GM12891 (cell line): ENCODE results near the gene PTPRG.
A peak's percentile ranks its signal among the peaks of the same experiment; 100 is the strongest.

Experiments
- DNase-seq: peaks from one replicate; pipeline ENCODE4 v3.0.0; 2011; ENCODE audit warnings: low spot score; ENCODE audit not compliant: insufficient read length
- FAIRE-seq: peaks from 2 replicates; lab custom pipeline; 2011; peaks lifted over from hg19 to GRCh38; lab: Jason Lieb, UNC
- PAX5 ChIP-seq: IDR thresholded peaks from 2 replicates; pipeline ENCODE4 v1.6.1; 2011; ENCODE audit warnings: low read length, moderate library complexity, mild to moderate bottlenecking; ENCODE audit not compliant: insufficient read depth, severe bottlenecking
- POLR2A ChIP-seq: IDR thresholded peaks from 2 replicates; pipeline ENCODE4 v1.6.1; 2011; ENCODE audit warnings: low read depth, low read length, control low read depth
- POLR2AphosphoS5 ChIP-seq: IDR thresholded peaks from 2 replicates; pipeline ENCODE4 v1.6.1; 2011; ENCODE audit warnings: low read depth, low read length, control low read depth
- POU2F2 ChIP-seq: IDR thresholded peaks from 2 replicates; pipeline ENCODE4 v1.6.1; 2011; ENCODE audit warnings: low read depth, mild to moderate bottlenecking, control low read depth, low read length, moderate library complexity
- SPI1 ChIP-seq: IDR thresholded peaks from 2 replicates; pipeline ENCODE4 v1.6.1; 2011; ENCODE audit warnings: low read depth, low read length, control low read depth
- TAF1 ChIP-seq: IDR thresholded peaks from 2 replicates; pipeline ENCODE4 v1.6.1; 2011; ENCODE audit warnings: low read depth, low read length, control low read depth

The PTPRG gene

DNA sequence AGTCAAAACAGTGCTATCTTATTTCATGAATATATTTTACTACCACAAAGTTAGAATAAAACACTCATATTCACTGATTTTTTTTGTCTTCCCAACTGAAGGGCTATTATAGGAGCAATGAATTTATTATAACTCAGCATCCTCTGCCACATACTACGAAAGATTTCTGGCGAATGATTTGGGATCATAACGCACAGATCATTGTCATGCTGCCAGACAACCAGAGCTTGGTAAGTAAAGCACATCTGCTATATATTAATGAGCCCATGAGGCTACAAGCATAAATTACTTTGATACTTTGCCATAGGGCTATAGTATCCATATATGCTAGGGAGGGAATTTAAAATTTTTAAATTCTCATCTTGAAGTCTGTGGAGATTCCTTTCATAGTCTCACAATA, 716.1 kb downstream of the PTPRG start:
- DNase-seq (no peak), FAIRE-seq (no peak)
- TF ChIP-seq POU2F2: no peak
- TF ChIP-seq SPI1: no peak
- no peak for TF ChIP-seq TAF1
- no peak for TF ChIP-seq POLR2A
- TF ChIP-seq POLR2AphosphoS5: no peak
- no peak for TF ChIP-seq PAX5

DNA sequence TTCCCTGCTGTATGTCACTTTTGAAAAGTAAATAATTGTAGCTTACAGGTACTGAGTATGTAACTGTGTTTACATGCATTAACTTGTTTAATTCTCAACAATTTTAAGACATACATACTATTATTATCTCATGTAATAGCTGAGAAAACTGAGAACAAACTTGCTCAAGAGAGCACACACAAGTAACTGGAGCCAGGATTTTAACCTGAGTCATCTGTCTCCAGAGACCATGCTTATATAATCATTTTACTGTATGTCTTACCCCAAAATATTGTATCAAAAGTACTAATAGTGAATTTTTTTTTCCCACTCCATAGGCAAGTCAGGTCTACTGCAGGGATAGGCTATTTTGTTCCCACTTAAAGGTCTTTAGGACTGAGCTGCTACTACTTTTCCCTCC, 716.6 kb downstream of the PTPRG start:
- FAIRE-seq (no peak), DNase-seq (no peak)
- TF ChIP-seq SPI1: no peak
- no peak for TF ChIP-seq TAF1
- no peak for TF ChIP-seq POLR2AphosphoS5
- no peak for TF ChIP-seq POLR2A
- TF ChIP-seq POU2F2: no peak
- TF ChIP-seq PAX5: no peak

DNA sequence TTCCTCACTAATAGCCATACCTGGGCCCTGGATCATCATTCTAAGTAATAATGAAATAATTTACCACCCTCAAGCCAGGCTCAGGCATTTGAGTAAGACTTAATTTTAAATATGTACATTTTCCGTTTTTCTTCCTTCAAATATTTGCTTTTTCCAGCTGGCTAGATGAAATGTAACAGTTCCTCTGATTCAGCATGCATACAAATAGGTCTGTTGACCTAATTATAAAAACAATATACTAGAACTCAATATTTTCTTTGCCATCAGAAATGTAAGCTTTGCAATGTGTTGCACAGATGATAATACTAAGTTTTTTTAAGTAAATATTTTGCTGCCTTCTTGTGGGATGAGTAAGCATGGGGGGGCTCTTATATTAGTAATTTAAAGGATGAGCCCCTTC, 720.4 kb downstream of the PTPRG start:
- no peak for TF ChIP-seq POU2F2
- TF ChIP-seq PAX5: no peak
- no peak for TF ChIP-seq TAF1
- TF ChIP-seq POLR2A: no peak
- no peak for TF ChIP-seq SPI1
- TF ChIP-seq POLR2AphosphoS5: no peak
- no peak for DNase-seq
- no peak for FAIRE-seq

DNA sequence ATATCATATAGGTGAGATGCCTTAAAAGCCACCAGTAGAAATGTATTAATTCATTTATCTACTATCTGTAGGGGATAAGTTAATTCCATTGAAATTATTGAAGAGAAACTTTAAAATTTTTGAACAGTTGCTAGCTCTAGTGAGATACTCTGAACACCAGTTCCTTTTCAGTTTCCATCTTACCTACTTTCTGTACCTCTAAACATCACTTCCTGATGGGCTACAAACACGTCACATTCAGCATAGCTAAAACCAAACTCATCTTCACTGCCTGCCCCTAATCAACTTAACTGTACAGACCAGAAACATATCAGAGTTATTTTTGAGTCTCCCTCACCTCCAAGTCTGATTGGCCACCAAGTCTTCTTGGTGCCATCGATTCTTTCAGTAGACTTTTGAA, 723.1 kb downstream of the PTPRG start:
- DNase-seq: no peak
- TF ChIP-seq PAX5 (no peak), POLR2AphosphoS5 (no peak), POLR2A (no peak), POU2F2 (no peak), TAF1 (no peak), SPI1 (no peak)
- peak; percentile 74 for FAIRE-seq

DNA sequence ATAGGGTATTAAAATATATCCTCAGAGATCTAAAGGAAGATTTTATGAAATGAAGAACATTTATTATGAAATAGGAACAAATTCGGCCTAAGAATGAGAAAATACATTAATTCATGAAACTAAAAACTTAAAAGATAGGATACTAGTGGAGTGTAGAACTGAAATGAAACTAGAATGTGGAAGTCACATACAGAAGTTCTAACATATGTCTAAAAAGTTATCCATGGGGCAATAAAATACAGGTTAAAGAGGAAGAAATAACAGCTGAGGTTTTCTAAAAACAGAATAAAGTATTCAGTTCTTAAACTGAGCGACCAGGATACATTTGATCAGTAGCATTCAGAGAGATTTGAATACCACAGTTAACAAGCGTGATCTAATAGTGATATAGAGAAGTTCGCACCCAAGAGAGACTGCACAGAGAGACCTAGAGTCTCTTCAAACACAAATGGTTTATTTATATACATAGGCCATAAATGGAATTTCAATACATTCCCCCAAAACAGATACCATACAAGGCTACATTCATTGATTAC, 726.1 kb downstream of the PTPRG start:
- TF ChIP-seq SPI1: no peak
- no peak for TF ChIP-seq POLR2AphosphoS5
- no peak for TF ChIP-seq PAX5
- TF ChIP-seq TAF1: no peak
- no peak for TF ChIP-seq POLR2A
- no peak for TF ChIP-seq POU2F2
- FAIRE-seq (no peak), DNase-seq (no peak)

DNA sequence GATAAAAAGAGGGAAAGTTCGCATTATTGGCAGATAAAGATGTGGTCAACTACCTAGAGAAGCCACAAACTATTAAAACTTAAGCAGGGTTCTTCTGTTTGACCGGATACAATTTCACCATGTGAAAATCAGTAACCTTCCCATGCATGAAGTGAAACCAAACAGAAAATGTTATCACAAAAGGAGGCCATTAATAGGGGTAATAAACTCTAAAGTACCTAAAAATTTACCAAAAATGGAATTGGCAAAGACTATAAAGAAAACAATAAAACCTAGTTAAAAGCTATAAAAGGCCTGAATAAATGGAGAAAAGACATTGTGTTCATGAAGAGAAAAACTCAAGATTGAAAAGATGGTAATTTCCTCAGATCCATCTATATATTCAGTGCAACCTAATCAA, 728.6 kb downstream of the PTPRG start:
- DNase-seq: no peak
- TF ChIP-seq POLR2A (no peak), SPI1 (no peak), PAX5 (no peak), TAF1 (no peak), POLR2AphosphoS5 (no peak), POU2F2 (no peak)
- FAIRE-seq: no peak

DNA sequence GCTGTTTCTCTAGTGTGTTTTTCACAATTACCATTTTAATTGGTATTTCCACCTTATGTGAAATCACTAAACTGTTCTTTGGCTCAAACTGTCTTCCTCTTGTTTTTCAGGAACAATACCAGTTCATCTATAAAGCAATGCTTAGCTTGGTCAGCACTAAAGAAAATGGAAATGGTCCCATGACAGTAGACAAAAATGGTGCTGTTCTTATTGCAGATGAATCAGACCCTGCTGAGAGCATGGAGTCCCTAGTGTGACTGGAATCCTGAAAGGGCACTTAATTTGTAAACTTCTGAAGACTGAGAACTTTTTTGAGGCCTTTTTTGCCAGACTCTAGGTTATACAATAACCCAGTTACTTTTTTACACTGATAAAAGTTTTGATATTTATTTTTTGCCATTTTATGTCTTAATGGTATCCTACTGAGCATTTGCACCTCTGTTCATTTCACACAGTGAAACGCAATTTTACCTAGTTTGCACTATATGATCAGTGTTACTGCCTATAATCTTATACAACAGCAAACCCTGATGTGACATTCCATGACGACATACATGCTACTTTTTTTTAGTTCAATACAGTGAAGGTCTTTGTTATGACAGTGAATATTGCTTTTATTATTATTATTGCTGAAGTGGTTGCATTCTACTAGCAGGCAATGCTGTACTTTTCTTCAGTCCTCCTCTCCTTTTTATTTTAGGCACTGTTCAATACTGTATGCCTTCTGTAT, 731.8 kb downstream of the PTPRG start:
- TF ChIP-seq POLR2AphosphoS5: no peak
- TF ChIP-seq POU2F2: no peak
- TF ChIP-seq SPI1: no peak
- no peak for TF ChIP-seq PAX5
- no peak for TF ChIP-seq TAF1
- TF ChIP-seq POLR2A: no peak
- DNase-seq (no peak), FAIRE-seq (no peak)

DNA sequence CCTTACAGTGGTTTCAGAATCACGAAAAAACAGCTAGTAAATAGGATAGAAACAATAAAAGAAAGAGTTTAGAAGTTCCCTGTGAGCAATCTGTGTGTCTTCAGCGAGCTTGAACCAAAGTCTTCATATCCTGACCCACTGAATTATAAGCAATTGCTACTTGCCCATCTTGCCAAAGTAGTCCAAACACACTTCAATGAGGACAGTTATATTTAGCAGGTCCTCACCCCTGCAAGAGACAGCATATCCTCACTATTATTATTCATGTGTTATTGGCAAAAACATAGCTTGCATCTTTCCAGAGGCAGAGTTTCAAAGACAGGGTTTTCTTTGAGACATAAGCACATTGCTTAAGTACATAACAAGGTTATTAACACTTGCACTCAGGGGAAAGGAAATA, 734.2 kb downstream of the PTPRG start:
- no peak for TF ChIP-seq POLR2A
- no peak for TF ChIP-seq SPI1
- no peak for TF ChIP-seq PAX5
- TF ChIP-seq POU2F2: no peak
- TF ChIP-seq TAF1: no peak
- TF ChIP-seq POLR2AphosphoS5: no peak
- no peak for FAIRE-seq

DNA sequence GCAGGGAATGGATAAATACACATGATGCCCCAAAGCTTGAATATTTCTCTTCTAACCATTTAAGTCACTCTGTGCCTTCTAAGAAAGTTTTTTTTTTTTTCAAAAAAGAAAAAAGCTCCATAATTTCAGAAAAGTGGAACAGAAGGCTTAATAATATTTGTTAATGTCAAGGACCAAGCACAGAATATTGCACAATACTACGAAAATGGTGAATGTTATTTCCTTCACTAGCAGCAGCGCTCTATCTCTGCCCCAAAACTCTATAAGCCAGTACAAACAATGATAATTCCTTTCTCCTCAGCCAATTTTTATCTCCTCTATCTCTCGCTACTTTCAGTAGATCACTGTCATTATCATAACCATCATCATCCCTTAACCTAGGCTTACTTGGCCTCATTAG, 739.2 kb downstream of the PTPRG start:
- DNase-seq (no peak), FAIRE-seq (no peak)
- TF ChIP-seq PAX5 (no peak), SPI1 (no peak), POLR2AphosphoS5 (no peak), POLR2A (no peak), POU2F2 (no peak), TAF1 (no peak)

More for the DNA sequence above, 734.2 kb downstream of the PTPRG start:
- no peak for DNase-seq

DNA sequence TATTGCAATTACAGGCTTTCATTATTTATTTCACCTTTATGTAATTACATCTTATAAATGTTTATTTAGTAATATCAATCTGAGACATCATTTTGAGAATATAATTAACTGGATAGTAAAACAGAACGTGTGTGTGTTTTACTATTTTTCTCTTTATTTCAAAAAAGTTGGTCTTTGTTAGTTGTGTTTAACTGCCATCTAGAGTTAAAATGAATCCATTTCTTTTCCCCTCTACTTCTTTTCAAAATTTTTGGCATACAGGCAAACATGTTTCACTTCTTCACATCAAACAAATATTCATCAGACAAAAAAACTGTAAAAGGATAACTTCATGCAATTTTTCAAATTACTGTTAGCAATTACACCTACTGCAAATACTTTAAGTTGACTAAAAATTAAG, 750.8 kb downstream of the PTPRG start:
- TF ChIP-seq SPI1 (no peak), POLR2A (no peak), TAF1 (no peak), POU2F2 (no peak), POLR2AphosphoS5 (no peak), PAX5 (no peak)
- no peak for DNase-seq
- no peak for FAIRE-seq
